GM12865 (cell line): ENCODE measurements around the gene ZNF764.

ENCODE experiments used
- DNase-seq: peaks from one replicate; pipeline ENCODE4 v3.0.0; 2010; ENCODE audit warnings: low read depth
- H3K4me3 ChIP-seq: 2 replicates; pipeline ENCODE4 v1.5.1; 2011; ENCODE audit warnings: mild to moderate bottlenecking, low read depth, low read length, control low read depth
- CTCF ChIP-seq: IDR thresholded peaks from 2 replicates; pipeline ENCODE4 v1.5.1; 2011; ENCODE audit warnings: low read length, control low read depth, low read depth, inconsistent platforms; ENCODE audit not compliant: insufficient read depth; ENCODE audit errors: missing control alignments

ZNF764 gene

GRCh38 chr16:30555315-30556124, 2.7 kb downstream of the ZNF764 start:
- no peak for DNase-seq
- H3K4me3 ChIP-seq: no peak overlapping the region
- TF ChIP-seq CTCF: no peak

DNA sequence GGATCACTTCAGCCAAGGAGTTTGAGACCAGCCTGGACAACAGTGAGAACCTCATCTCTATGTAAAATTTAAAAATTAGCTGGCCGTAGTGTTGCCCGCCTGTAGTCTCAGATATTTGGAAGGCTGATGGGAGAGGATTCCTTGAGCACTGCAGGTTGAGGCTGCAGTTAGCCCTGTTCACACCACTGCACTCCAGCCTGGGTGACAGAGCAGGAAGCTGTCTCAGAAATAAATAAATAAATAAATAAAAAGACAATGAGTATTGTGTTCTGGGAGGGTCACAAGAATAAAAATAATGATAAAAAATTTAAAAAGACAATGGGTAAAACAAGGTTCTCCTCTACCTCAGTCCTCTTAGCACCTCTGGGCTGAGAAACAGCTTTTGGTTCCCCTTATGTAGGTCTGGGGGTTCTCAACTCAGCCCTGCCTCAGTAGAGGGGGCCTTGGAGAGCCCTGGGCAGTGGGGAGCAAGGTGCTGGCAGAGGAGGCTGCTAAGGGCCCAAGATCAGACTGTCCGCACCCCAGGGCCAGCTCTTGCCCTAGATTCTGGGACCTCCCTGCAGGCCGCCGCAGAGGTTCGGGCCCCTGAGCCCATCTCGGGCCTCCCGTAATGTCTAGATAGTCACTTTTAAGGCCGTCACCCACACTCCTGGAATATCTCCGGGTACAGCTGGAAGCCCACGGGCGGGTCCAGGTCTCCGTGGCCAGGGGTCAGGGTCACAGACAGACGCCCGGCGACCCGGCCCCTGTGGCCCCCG, 3.4 kb downstream of the ZNF764 start:
- no peak for DNase-seq
- no peak overlapping the region for H3K4me3 ChIP-seq
- no peak for TF ChIP-seq CTCF

DNA sequence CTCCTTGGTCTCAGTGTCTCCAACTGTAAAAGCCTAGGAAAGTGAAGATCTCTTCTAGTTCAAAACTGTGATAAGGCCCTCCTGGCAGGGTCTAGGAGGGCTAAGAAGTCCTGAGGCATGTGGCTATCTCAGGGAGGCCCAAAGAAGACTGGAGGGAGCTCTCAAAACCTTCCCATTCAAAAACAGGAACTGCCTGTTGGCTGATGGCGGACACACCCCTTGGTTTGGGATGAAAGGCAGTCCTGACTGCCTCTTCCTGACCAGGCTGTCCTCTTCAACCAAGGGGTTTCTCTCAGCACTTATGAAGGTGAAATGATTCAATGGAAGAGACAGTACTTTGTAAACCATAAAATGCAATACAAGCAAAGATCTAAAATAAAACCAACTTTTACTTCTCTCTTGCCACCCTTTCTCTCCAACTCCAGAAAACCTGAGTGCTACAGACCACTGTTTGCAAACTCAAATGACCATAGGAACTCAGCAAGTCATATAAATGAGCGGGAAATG, 4.7 kb downstream of the ZNF764 start:
- no peak for DNase-seq
- no peak for TF ChIP-seq CTCF
- H3K4me3 ChIP-seq: no peak overlapping the region

DNA sequence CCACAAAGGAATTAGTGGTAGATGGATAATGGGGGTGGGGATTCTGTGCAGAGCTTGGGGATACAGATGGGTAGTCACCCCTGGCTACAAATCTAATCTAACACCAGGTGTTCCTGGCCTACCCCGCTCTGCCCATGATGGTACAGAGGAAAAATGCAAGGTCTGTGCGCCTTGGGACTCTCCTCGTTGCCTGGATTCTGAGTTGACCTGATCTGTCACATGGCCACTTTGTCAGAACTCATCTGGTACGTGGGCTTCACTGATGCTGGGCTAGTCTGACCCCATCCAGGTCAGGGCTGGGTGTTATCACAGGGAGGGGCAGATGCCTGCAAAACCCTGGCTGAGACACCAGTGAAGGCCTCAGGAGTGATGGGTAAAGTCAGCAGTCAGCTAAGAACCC, 5.2 kb downstream of the ZNF764 start:
- H3K4me3 ChIP-seq: no peak overlapping the region
- TF ChIP-seq CTCF: no peak
- no peak for DNase-seq

- TF ChIP-seq CTCF: no peak
- no peak for DNase-seq
- no peak overlapping the region for H3K4me3 ChIP-seq
Measured at GRCh38 chr16:30551781-30552180, 6.4 kb downstream of the ZNF764 start.

- TF ChIP-seq CTCF: no peak
- no peak overlapping the region for H3K4me3 ChIP-seq
- DNase-seq: no peak
Measured at GRCh38 chr16:30548416-30549253, 9.5 kb downstream of the ZNF764 start.
